ENCODE results near the gene VAT1L.

Gene VAT1L

GRCh38 chr16:77948835-77949234 is 160.5 kb downstream of the VAT1L start:
- no peak for DNase-seq (ENCODE audit: low read depth, low spot score)

- DNase-seq (ENCODE audit: low read depth, low spot score): no peak
Observed at GRCh38 chr16:77949445-77949844, 161.1 kb downstream of the VAT1L start.

GRCh38 chr16:77951788-77952187 is 163.4 kb downstream of the VAT1L start:
- DNase-seq (ENCODE audit: low read depth, low spot score): peak; percentile 54

- no peak for DNase-seq (ENCODE audit: low read depth, low spot score)
Observed at GRCh38 chr16:77955127-77955526, 166.8 kb downstream of the VAT1L start.

- no peak for DNase-seq (ENCODE audit: low read depth, low spot score)
Observed at GRCh38 chr16:77956231-77956630, 167.9 kb downstream of the VAT1L start.

- no peak for DNase-seq (ENCODE audit: low read depth, low spot score)
Observed at GRCh38 chr16:77960766-77961165, 172.4 kb downstream of the VAT1L start.

GRCh38 chr16:77961814-77962213 is 173.4 kb downstream of the VAT1L start:
- no peak for DNase-seq (ENCODE audit: low read depth, low spot score)

GRCh38 chr16:77962689-77963088 is 174.3 kb downstream of the VAT1L start:
- DNase-seq (ENCODE audit: low read depth, low spot score): no peak

GRCh38 chr16:77963185-77964044 is 175.1 kb downstream of the VAT1L start:
- peak; percentile 87 for DNase-seq (ENCODE audit: low read depth, low spot score)

- DNase-seq (ENCODE audit: low read depth, low spot score): peak; percentile 83
Observed at GRCh38 chr16:77965346-77965745, 177.0 kb downstream of the VAT1L start.

GRCh38 chr16:77967054-77967904 is 178.9 kb downstream of the VAT1L start:
- DNase-seq (ENCODE audit: low read depth, low spot score): peak; percentile 75

- DNase-seq (ENCODE audit: low read depth, low spot score): no peak
Observed at GRCh38 chr16:77969861-77970260, 181.5 kb downstream of the VAT1L start.

- DNase-seq (ENCODE audit: low read depth, low spot score): no peak
Observed at GRCh38 chr16:77970371-77970770, 182.0 kb downstream of the VAT1L start.

- DNase-seq (ENCODE audit: low read depth, low spot score): peak; percentile 90
Observed at GRCh38 chr16:77971306-77972061, 183.1 kb downstream of the VAT1L start.

GRCh38 chr16:77972062-77972392 is 183.7 kb downstream of the VAT1L start:
- no peak for DNase-seq (ENCODE audit: low read depth, low spot score)

- DNase-seq (ENCODE audit: low read depth, low spot score): peak; percentile 81
Observed at GRCh38 chr16:77974883-77975282, 186.5 kb downstream of the VAT1L start.

- DNase-seq (ENCODE audit: low read depth, low spot score): no peak
Observed at GRCh38 chr16:77975942-77976341, 187.6 kb downstream of the VAT1L start.

- DNase-seq (ENCODE audit: low read depth, low spot score): no peak
Observed at GRCh38 chr16:77977339-77977738, 189.0 kb downstream of the VAT1L start.

GRCh38 chr16:77985111-77985510 is 196.7 kb downstream of the VAT1L start:
- no peak for DNase-seq (ENCODE audit: low read depth, low spot score)

- no peak for DNase-seq (ENCODE audit: low read depth, low spot score)
Observed at GRCh38 chr16:77986011-77986740, 197.8 kb downstream of the VAT1L start.

GRCh38 chr16:77987810-77988209 is 199.4 kb downstream of the VAT1L start:
- no peak for DNase-seq (ENCODE audit: low read depth, low spot score)
